NCI-H1048 (cell line): ENCODE results near the gene PPP2R3B.

Experiments
- DNase-seq: peaks from one replicate; lab custom pipeline; 2025; lab: John Stamatoyannopoulos, UW

The PPP2R3B gene

GRCh38 chrX:298993-299392, 87.7 kb downstream of the PPP2R3B start:
- no peak for DNase-seq

- DNase-seq = no peak
These were observed 91.6 kb downstream of the PPP2R3B start for GRCh38 chrX:295136-295535.

GRCh38 chrX:292900-293897, 93.5 kb downstream of the PPP2R3B start:
- no peak for DNase-seq

GRCh38 chrX:291411-291901, 95.3 kb downstream of the PPP2R3B start:
- no peak for DNase-seq

- no peak for DNase-seq
These were observed 96.1 kb downstream of the PPP2R3B start for GRCh38 chrX:290476-291166.

- DNase-seq = no peak
These were observed 98.1 kb downstream of the PPP2R3B start for GRCh38 chrX:288561-288991.

GRCh38 chrX:287670-288069, 99.0 kb downstream of the PPP2R3B start:
- DNase-seq = no peak

- DNase-seq = no peak
These were observed 101.5 kb downstream of the PPP2R3B start for GRCh38 chrX:285076-285677.
